Activated T-cell treated with anti-CD3 and anti-CD28 coated beads, Interleukin-2, amount 50 U/mL, for 72 hours (primary cell): Measurements from ENCODE around the gene DNASE1L1. TPM values are rescaled to one million over a fixed set of nuclear protein-coding genes. Genes with fewer than 3 reads are reported as not detected.

Experiments
- ATAC-seq, 2 donors: fragments of 150-1000 bp; cut with Tn5 transposase; replicated peaks in 1 of 2; 2 replicates each; pipeline ENCODE4 v1.10.0; 2021; ENCODE audit warnings: moderate library complexity in 2 of 2, mild to moderate bottlenecking in 1 of 2
- DNase-seq, 2 donors: peaks; one replicate each; pipeline ENCODE4 v3.0.0; 2021 to 2022; ENCODE audit warnings: mixed read lengths in 1 of 2
- H3K27ac Mint-ChIP-seq: one replicate; pipeline ENCODE4 v1.8.0; 2022; ENCODE audit warnings: mild to moderate bottlenecking, moderate library complexity, mixed read lengths
- H3K27me3 Mint-ChIP-seq: one replicate; pipeline ENCODE4 v1.8.0; 2022; ENCODE audit warnings: low read depth, mixed read lengths
- H3K36me3 Mint-ChIP-seq, 2 donors: one replicate each; pipeline ENCODE4 v1.8.0; 2022; ENCODE audit warnings: mixed read lengths in 2 of 2, mild to moderate bottlenecking in 1 of 2; ENCODE audit not compliant: insufficient read depth in 2 of 2
- H3K4me1 Mint-ChIP-seq: one replicate; pipeline ENCODE4 v1.8.0; 2022; ENCODE audit warnings: low read depth, mixed read lengths
- H3K4me3 Mint-ChIP-seq, 2 donors: one replicate each; pipeline ENCODE4 v1.8.0; 2022; ENCODE audit warnings: mild to moderate bottlenecking in 2 of 2, mixed read lengths in 2 of 2, moderate library complexity in 2 of 2
- H3K9me3 Mint-ChIP-seq, 2 donors: one replicate each; pipeline ENCODE4 v1.8.0; 2022; ENCODE audit warnings: mixed read lengths in 2 of 2
- total RNA-seq, 2 donors: library from RNA; stranded (reverse); gene quantifications; one replicate each; pipeline ENCODE4 v1.2.3, GENCODE V29; 2022

Gene DNASE1L1
- total RNA-seq, 2 donors from 2014 or later: 9.3 to 11.4 TPM

DNA sequence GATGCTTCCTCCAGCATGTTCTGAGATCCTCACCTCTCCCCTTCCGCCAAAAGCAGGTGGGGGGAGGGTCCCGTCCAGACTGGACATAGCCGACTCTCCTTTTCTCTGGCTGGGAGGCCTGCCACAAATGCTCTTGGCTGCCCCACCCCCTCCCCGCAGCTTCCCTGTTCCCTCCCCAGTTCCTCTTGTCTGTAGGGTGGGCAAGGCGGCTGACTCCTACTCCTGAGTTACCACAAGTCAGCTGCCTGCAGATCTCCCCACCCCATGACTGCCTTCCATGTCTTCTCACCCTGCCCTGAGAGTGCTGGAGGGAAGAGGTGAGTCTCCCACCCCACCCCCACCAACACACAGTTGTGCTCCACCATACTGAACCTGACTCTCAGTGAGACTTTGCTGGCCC lies 22.3 kb upstream of the DNASE1L1 start:
- Mint-ChIP-seq H3K27me3 (no peaks in the 10 kb centered on the region), H3K4me1 (peaks cover 35% of the 10 kb centered on the region), H3K27ac (no peak overlapping the region), H3K36me3 (no peaks in the 10 kb centered on the region), H3K4me3 (no peak overlapping the region), H3K9me3 (no peaks in the 10 kb centered on the region)
- DNase-seq (no peak), ATAC-seq (no peak)

DNA sequence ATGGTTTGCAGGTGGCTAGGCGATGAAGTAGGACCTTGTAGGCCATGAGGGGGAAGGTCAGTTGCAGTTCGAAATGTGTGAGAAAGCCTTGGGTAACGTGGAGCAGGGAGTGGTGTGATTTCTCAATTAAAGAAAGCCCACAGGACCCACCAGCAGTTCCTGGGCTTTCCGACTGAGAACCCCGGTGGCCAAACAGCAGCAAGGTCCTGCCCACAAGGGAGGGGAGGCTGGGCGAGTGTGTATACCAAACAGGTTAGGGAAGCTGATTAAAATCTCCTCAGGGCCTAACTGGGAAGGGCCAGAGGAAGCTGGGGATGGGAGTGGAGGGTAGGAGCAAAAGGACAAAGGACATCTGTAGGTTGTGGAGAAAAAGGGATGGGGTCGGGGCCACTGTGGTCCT lies 21.9 kb upstream of the DNASE1L1 start:
- Mint-ChIP-seq H3K36me3 (no peaks in the 10 kb centered on the region), H3K4me3 (peak overlapping the region in 1 of 2 donors; percentile 27), H3K27me3 (no peaks in the 10 kb centered on the region), H3K9me3 (no peaks in the 10 kb centered on the region), H3K27ac (peak overlapping the region; percentile 66), H3K4me1 (peaks cover 31% of the 10 kb centered on the region)
- no peak for ATAC-seq
- DNase-seq: no peak

- Mint-ChIP-seq H3K4me1 (peaks cover 30% of the 10 kb centered on the region), H3K27me3 (no peaks in the 10 kb centered on the region), H3K27ac (peak overlapping the region; percentile 66), H3K36me3 (no peaks in the 10 kb centered on the region), H3K4me3 (peak overlapping the region in 1 of 2 donors; percentile 33), H3K9me3 (no peaks in the 10 kb centered on the region)
- ATAC-seq (no peak), DNase-seq (no peak)
Observed at GRCh38 chrX:154430479-154430878, 21.4 kb upstream of the DNASE1L1 start.

DNA sequence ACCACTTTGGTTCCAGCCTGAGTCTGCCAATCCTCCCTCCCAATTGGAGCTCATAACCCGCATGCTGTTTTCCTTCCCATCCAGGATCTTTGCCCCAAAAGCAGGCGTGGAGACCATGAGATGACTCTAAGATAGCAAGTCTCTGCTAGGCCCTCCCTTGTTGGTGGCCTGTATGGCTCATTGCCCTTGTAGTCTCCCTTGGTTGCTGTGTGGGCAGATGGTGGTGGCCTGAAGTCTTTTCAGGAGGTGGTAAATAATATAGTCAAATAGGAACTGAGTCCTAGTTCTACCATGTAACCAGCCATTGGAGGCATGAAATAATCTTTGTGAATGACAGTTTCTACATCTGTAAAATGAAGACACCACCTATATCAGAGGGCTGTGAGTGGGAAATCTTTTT lies 20.7 kb upstream of the DNASE1L1 start:
- DNase-seq: no peak
- ATAC-seq: no peak
- Mint-ChIP-seq H3K4me1 (peaks cover 30% of the 10 kb centered on the region), H3K36me3 (no peaks in the 10 kb centered on the region), H3K9me3 (no peaks in the 10 kb centered on the region), H3K27ac (peak overlapping the region; percentile 60), H3K4me3 (peak overlapping the region; percentile 87 to 88), H3K27me3 (no peaks in the 10 kb centered on the region)

DNA sequence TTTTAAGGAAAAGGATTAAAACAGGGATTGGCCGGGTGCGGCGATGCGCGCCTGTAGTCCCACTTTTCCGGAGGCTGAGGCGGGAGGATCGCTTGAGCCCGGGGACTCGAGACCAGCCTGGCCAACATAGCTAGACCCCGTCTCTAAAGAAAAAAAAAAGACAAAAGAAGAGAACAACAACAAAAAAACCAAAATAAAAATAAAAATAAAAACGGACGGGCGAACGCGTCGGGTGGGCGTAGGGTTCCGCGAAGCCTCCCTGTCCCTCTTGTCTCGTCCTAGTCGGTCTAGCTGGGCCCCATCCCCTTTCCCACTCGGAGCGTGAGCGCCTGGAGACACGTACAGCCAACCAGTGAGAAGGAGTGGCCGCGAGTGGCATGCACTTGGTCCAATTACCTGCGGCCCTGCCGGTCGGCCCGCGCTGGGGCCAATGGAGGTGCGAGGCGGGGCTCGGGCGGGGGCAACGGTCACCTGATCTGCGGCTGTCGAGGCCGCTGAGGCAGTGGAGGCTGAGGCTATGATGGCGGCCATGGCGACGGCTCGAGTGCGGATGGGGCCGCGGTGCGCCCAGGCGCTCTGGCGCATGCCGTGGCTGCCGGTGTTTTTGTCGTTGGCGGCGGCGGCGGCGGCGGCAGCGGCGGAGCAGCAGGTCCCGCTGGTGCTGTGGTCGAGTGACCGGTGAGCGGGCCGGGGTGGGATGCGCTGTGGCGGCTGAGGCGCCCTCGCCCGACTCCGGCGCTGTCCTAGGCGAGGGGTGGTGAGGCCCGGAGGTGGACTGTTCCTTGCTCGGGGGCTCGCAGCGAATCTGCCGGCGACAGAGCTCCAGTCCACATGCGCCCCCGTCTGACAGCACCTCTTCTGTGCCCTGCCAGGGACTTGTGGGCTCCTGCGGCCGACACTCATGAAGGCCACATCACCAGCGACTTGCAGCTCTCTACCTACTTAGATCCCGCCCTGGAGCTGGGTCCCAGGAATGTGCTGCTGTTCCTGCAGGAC lies 19.4 kb upstream of the DNASE1L1 start, which contains the start of gene ATP6AP1:
TSS of gene ATP6AP1 (plus strand) at position 502 of the 996 bp plus-strand sequence. CDS start at position 518, 16 bp downstream.
- ATAC-seq: peak; percentile 98 to 99
- Mint-ChIP-seq H3K4me3 (peak within 1 kb of the TSS; percentile 87 to 88), H3K36me3 (no peaks in the 10 kb centered on the region), H3K27me3 (peaks cover 5% of the 10 kb centered on the region), H3K27ac (peak within 1 kb of the TSS; percentile 76), H3K4me1 (peaks cover 30% of the 10 kb centered on the region), H3K9me3 (no peaks in the 10 kb centered on the region)
- peak; percentile 91 to 93 for DNase-seq

DNA sequence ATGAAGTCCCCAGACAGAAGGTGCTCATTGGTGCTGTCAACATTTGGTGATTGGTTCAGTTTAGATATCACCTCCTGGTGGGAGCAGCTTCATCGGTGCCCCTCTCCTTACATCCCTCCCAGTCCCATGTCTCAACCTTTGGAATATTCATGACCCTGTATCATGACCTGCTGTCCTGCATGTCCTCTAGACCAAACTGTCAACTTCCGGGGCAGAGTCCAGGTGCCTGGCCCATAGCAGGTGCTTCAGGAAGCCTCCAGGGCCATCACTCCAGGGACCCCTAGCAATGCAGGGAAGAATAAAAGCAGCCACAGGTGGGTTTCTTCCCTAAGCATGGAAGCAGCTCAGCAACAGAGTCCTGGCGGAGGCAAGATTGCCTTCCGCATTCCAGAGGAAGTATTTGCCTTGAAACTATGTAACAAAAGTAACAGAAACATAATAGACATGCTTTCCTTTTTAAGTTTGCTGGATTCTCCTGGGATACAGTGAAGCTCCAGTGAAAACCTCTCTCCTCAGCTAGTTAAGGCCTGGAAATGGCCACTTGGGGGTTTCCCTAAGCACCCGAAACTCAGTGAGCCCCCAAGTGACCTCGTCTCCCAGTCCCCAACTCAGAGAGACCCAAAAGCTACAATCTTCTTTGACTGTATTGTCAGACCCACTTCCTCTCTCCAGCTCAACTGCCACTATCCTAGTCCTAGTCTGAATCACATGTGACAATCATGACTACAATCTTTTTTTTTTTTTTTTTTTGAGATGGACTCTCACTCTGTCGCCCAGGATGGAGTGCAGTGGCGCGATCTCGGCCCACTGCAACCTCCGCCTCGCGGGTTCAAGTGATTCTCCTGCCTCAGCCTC lies 18.1 kb upstream of the DNASE1L1 start:
- peak overlapping the region; percentile 87 to 88 for H3K4me3 Mint-ChIP-seq
- ATAC-seq: no peak
- no peak for DNase-seq
- H3K36me3 Mint-ChIP-seq: no peaks in the 10 kb centered on the region
- H3K4me1 Mint-ChIP-seq: peaks cover 30% of the 10 kb centered on the region
- H3K9me3 Mint-ChIP-seq: no peaks in the 10 kb centered on the region
- H3K27ac Mint-ChIP-seq: no peak overlapping the region
- peaks cover 6% of the 10 kb centered on the region for H3K27me3 Mint-ChIP-seq

- peaks cover 0 to 4% of the 10 kb centered on the region in 2 donors for H3K36me3 Mint-ChIP-seq
Observed at GRCh38 chrX:154420402-154420756, 11.3 kb upstream of the DNASE1L1 start.

GRCh38 chrX:154419688-154420401 lies 10.8 kb upstream of the DNASE1L1 start:
- no peak for ATAC-seq
- H3K4me1 Mint-ChIP-seq: peaks cover 5% of the 10 kb centered on the region
- no peak overlapping the region for H3K4me3 Mint-ChIP-seq
- H3K27ac Mint-ChIP-seq: no peak overlapping the region
- H3K36me3 Mint-ChIP-seq: peaks cover 0 to 5% of the 10 kb centered on the region in 2 donors
- peaks cover 12% of the 10 kb centered on the region for H3K27me3 Mint-ChIP-seq
- no peaks in the 10 kb centered on the region for H3K9me3 Mint-ChIP-seq
- no peak for DNase-seq

More at GRCh38 chrX:154420402-154420756, 11.3 kb upstream of the DNASE1L1 start:
- Mint-ChIP-seq H3K27ac (no peak overlapping the region), H3K9me3 (no peaks in the 10 kb centered on the region), H3K27me3 (peaks cover 12% of the 10 kb centered on the region), H3K4me3 (no peak overlapping the region), H3K4me1 (peaks cover 5% of the 10 kb centered on the region)
- no peak for DNase-seq
- ATAC-seq: no peak

GRCh38 chrX:154419189-154419588 lies 10.1 kb upstream of the DNASE1L1 start:
- H3K9me3 Mint-ChIP-seq: no peaks in the 10 kb centered on the region

GRCh38 chrX:154417157-154417556 lies 8.1 kb upstream of the DNASE1L1 start:
- peaks cover 6% of the 10 kb centered on the region for H3K27me3 Mint-ChIP-seq
- H3K4me1 Mint-ChIP-seq: peaks cover 11% of the 10 kb centered on the region
- peak overlapping the region; percentile 54 for H3K27ac Mint-ChIP-seq
- DNase-seq (no peak), ATAC-seq (no peak)
- no peak overlapping the region for H3K4me3 Mint-ChIP-seq
- peaks cover 0 to 11% of the 10 kb centered on the region in 2 donors for H3K36me3 Mint-ChIP-seq
- H3K9me3 Mint-ChIP-seq: no peaks in the 10 kb centered on the region

More at GRCh38 chrX:154419189-154419588, 10.1 kb upstream of the DNASE1L1 start:
- H3K27me3 Mint-ChIP-seq: peaks cover 12% of the 10 kb centered on the region
- DNase-seq (no peak), ATAC-seq (no peak)
- H3K4me1 Mint-ChIP-seq: peaks cover 5% of the 10 kb centered on the region
- H3K36me3 Mint-ChIP-seq: peaks cover 0 to 5% of the 10 kb centered on the region in 2 donors
- H3K27ac Mint-ChIP-seq: no peak overlapping the region
- H3K4me3 Mint-ChIP-seq: no peak overlapping the region

GRCh38 chrX:154413142-154413541 lies 4.1 kb upstream of the DNASE1L1 start:
- peaks cover 6% of the 10 kb centered on the region for H3K4me1 Mint-ChIP-seq
- no peak overlapping the region for H3K27ac Mint-ChIP-seq
- peaks cover 6 to 8% of the 10 kb centered on the region in 2 donors for H3K36me3 Mint-ChIP-seq
- peak overlapping the region; percentile 86 to 87 for H3K4me3 Mint-ChIP-seq
- H3K9me3 Mint-ChIP-seq: no peaks in the 10 kb centered on the region
- H3K27me3 Mint-ChIP-seq: peaks cover 6% of the 10 kb centered on the region
- no peak for DNase-seq
- ATAC-seq: no peak

DNA sequence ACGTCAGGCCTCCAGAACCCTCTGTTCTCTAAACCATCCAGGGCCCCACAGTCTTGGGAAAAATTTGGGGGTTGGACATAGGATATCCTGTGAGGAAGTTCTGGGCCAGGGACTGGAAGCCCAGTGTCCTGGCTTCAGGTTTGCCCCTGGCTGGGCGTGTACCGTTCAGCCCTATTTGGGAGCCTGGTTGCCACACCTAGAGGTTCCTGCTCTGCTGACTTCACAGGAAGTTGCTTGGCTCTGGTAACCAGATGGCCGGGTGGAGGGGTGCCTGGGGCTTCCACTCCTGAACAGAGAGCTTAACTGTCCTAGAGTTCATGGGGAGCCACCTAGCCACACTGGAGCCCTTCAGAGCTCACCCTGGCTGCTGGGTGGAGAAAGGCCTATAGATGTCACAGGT lies 3.4 kb upstream of the DNASE1L1 start:
- H3K27me3 Mint-ChIP-seq: peaks cover 6% of the 10 kb centered on the region
- peak; percentile 23 to 26 for DNase-seq
- peak overlapping the region; percentile 86 to 87 for H3K4me3 Mint-ChIP-seq
- H3K9me3 Mint-ChIP-seq: no peaks in the 10 kb centered on the region
- peak overlapping the region; percentile 77 for H3K27ac Mint-ChIP-seq
- ATAC-seq: peak; percentile 37 to 48
- peaks cover 6% of the 10 kb centered on the region for H3K4me1 Mint-ChIP-seq
- H3K36me3 Mint-ChIP-seq: peaks cover 6 to 8% of the 10 kb centered on the region in 2 donors
